ENCODE measurements around the gene WDR26.

DNA sequence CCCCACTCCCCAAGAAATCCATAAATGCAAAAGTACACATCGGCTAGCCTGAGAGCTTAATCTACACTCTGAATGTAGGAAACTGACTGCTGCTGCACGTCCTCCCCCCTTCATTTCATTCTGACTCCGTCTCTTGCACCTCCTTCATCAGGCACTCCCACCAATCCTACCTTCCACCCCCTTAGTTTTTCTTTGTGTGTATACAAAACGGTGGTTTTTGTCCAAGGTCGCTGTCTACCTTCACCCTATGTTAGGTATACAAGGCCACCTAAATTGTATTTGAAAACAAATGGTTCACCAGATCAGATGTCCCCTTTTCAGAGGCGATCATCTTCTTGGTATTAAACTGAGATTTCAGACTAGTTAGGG lies 1.9 kb downstream of the WDR26 start:
- TF ChIP-seq, protein P1, sequence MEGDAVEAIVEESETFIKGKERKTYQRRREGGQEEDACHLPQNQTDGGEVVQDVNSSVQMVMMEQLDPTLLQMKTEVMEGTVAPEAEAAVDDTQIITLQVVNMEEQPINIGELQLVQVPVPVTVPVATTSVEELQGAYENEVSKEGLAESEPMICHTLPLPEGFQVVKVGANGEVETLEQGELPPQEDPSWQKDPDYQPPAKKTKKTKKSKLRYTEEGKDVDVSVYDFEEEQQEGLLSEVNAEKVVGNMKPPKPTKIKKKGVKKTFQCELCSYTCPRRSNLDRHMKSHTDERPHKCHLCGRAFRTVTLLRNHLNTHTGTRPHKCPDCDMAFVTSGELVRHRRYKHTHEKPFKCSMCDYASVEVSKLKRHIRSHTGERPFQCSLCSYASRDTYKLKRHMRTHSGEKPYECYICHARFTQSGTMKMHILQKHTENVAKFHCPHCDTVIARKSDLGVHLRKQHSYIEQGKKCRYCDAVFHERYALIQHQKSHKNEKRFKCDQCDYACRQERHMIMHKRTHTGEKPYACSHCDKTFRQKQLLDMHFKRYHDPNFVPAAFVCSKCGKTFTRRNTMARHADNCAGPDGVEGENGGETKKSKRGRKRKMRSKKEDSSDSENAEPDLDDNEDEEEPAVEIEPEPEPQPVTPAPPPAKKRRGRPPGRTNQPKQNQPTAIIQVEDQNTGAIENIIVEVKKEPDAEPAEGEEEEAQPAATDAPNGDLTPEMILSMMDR (IDR thresholded peaks at IDR 0.05) = no peak
- no peak for TF ChIP-seq POLR2A (IDR thresholded peaks at IDR 0.05)

All from lower leg skin (tissue), 3 donors.